NCI-H1105 (cell line): ENCODE results near the gene PRKAR1B.

ENCODE experiments used
- DNase-seq: peaks from one replicate; lab custom pipeline; 2025; lab: John Stamatoyannopoulos, UW

Gene PRKAR1B

GRCh38 chr7:540997-541396, 186.1 kb downstream of the PRKAR1B start:
- no peak for DNase-seq

- no peak for DNase-seq
Measured at GRCh38 chr7:540579-540978, 186.5 kb downstream of the PRKAR1B start.

GRCh38 chr7:539731-540411, 187.2 kb downstream of the PRKAR1B start:
- DNase-seq: no peak

- no peak for DNase-seq
Measured at GRCh38 chr7:538764-539685, 188.1 kb downstream of the PRKAR1B start.

GRCh38 chr7:537911-538634, 189.0 kb downstream of the PRKAR1B start:
- DNase-seq: no peak

- DNase-seq: no peak
Measured at GRCh38 chr7:536231-536630, 190.8 kb downstream of the PRKAR1B start.

DNA sequence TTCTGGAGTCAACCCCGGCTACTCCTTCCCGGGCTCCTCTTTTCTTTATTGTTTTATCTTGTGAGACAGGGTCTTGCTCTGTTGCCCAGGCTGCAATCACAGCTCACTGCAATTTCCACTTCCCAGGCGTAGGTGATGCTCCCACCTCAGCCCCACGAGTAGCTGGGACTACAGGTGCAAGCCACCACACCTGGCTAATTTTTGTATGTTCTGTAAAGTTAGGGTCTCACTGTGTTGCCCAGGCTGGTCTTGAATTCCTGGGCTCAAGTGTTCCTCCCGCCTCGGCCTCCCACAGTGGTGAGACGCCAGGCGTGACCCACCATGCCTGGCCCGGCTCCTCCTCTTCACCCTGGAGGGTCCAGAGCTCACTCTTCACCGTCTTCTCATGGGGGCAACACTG, 192.1 kb downstream of the PRKAR1B start:
- no peak for DNase-seq

- DNase-seq: no peak
Measured at GRCh38 chr7:534075-534474, 193.0 kb downstream of the PRKAR1B start.

GRCh38 chr7:533266-533665, 193.8 kb downstream of the PRKAR1B start:
- no peak for DNase-seq

DNA sequence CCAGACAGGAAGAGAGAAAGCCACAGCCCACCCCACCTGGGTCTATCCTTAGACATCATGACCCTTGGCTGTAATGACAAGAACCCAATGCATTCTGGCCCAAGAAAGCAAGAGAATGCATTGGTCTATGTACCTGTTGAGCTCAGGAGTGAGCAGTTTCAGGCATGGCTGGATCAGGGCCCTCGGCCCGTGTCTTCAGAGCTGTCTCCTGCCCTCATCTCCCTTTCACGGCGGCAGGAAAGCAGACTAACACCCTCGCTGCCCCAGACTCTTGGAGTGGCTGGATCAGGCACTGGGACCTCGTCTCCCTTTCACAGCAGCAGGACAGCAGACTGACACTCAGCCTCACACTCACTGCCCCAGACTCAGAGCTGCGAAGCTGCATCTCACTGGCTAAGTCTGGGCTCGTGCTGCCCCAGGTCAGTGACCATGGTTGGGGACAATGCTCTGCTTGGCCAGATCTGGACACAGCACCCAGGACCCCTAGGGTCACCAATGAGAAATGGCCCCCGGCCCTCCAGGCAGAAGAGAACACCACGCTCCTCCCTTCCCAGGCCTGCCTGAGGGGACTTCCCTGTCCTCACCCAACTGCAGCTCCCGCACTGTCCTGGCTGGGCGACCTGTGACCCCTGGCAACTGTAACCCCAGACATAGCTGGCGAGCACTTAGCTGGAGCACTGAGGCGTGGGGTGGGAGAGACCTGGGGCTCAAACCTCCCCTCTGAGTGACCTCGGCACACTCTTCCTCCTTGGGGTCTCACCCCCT, 194.5 kb downstream of the PRKAR1B start:
- DNase-seq: no peak

DNA sequence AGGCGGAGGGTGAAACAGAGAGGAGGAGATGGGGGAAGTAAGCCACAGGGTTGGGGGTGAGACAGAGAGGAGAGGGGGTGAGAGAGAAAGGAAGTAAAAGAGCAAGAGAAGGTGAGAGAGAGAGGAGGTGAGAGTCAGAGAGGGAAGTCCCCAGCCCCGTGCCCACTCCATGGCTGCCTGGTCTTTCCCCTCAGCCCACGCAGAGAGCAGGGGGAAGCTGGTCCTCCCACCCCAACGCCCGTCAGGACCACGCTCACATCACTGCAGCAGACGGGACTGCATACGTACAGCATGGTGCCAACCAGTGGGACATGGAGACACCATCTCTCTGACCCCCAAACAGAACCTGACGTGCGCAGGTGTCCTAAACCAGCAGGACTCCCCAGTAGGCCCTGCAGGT, 195.3 kb downstream of the PRKAR1B start:
- no peak for DNase-seq

DNA sequence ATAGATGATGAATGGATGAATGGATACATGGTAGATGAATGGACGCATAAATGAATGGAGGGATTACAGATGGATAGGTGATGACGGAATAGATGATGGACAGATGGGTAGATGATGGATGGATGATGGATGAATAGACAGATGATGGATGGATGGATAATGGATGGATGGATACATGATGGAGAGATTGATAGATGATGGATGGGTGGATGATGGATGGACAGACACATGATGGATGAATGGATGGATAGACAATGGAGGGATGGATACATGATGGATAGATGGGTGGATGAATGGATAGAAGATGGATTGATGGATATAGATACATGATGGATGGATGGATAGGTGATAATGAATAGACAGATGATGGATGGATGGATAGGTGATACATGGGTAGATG, 198.6 kb downstream of the PRKAR1B start:
- no peak for DNase-seq

GRCh38 chr7:527723-528122, 199.4 kb downstream of the PRKAR1B start:
- no peak for DNase-seq

DNA sequence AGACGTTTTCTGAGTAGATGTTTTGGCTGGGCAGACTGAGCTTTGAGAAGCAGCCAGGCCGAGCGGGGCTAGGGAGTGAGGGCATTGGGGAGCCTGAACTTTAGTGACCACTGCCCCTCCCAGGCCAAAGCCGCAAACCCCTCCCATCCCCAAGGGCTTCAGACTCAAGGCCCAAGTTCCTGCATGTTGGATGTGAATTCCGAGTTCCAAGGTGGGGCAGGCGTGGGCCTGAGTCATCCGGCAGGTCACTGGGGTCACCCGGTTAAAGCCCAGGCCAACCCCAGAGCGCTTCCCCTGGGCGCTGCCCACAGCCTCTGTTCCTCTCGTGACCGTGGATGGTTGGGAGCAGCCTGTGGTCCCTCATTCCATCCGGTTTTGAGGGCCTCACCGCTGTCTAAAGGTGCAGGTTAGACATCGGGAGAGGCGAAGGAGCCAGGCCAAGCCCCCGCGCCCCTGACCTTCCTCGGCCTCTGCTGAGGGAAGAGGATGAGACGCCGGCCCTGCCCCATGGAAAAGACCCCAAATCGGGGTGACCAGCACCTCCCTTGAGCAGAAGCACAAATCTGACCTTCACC, 200.5 kb downstream of the PRKAR1B start:
- DNase-seq: no peak

GRCh38 chr7:525740-526139, 201.3 kb downstream of the PRKAR1B start:
- no peak for DNase-seq

DNA sequence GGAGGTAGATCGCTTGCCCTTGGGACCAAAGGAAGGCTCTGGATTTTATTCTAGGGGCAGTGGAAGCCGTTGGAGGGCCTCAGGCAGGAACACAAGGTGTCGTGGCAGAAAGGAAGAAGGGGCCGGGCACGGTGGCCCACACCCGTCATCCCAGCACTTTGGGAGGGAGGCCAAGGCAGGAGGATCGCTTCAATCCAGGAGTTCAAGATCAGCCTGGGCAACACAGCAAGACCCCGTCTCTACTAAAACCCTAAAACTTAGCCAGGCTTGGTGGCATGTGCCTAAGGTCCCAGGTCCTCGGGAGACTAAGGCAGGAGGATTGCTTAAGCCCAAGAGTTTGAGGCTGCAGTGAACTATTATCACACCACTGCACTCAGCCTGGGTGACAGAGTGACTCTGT, 202.3 kb downstream of the PRKAR1B start:
- DNase-seq: no peak

DNA sequence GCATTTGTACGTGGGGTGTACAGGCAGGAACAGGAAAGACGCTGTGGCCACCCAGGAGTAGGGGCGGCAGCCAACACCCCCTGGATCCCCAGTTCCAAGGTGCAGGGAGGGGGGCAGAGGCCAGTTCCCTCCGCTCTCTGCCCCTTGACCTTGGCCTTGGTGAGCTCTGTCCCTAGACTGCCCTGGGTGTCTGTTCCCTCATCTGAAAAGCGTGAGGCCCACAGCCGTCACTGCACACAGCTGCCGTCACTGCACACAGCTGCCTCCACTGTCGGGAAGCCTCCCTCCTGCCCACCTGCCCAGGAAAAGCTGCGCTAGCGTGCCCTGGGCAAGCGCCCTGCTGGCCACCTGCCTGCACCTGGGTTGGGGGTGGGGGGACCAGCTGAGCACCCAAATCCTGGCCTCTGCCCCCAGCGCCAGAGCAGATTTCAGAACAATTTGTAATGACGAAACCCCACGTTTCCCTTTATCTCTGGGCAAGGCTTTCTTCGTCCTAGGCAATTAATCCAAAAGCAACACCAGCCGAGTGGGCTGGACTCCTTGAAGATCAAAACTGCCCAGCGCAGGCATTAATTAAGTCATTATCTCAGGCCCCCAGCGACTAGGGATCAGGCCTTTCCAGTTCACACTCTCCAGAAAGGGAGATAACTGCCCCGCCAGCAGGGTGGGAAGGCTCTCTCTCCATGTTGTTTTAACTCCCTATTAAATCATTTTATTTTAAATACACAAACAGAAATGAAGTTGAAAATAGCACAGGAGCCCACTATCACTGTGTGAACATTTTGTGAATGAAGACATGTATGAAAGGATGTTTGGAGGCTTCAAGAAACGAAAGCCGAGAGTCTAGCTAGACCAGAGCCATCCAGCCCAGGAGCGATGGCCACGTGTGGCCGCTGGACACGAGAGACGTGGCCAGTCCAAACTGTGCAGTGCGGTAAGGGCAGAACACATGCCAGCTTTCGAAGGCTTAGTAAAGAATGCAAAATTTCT, 203.4 kb downstream of the PRKAR1B start:
- peak; percentile 32 for DNase-seq

DNA sequence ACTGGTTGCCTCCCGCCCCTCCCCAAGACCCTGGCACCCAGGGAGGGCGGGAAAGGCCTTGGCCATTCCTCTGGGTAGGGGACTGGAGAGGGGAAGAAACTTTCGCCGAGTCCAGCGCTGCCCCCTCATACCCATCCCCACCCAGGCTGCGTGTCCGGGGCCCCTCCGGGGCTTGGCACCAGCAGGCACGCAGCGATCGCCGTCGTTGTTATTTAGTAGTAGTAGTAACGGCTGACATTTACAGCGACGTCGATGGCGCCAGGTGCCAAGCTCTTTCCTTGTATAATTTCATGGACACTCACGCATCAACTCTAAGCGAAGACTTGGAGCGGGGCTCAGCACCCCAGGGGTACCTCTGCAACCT, 204.1 kb downstream of the PRKAR1B start:
- DNase-seq: no peak

DNA sequence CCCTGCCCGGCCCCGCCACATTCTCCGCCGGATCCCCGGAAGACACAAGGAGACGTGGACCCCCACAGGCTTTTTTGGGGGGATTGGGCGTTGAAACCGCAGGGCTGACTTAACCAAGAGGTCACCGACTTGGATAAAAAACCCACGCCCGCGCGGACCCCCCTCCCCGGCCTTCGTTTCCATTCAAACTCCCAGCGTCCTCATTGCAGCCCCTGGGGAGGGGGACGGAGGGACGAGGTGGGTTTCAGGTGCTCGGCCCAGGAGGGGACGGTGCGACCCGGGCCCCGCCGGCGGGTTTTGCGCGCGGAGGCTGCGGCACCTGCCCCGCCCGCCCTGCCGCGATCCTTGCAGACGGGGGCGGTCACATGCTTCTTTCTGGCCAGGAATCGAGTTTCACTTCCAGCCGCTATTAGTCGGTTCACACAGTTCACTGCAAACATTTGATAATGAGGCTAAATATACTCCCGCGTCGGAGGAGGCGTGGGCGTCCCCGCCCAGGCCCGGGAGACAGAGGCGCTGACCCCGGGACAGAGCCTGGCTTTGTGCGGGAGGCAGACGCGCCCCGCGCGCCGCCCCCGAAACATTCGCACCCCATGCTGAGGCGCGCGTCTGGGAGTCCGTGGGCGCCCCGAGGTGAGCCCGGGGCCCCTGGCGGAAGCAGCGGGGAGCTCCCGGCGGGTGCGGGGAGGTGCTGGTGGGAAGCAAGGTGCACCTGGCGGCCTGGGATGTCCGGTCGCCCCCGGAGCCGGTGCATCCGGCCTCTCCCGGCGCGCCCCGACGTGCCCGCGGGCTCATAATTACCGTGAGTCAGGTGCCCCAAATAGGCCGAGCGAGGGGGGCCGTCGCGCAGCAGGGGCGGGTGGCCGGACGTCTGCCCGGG, 204.8 kb downstream of the PRKAR1B start:
- DNase-seq: peak; percentile 39
